ENCODE data around the gene FAM161A. TPM values are rescaled to one million over a fixed set of nuclear protein-coding genes. Genes with fewer than 3 reads are reported as not detected.
"Not testable (repeated sequence)": the region's sequence is repeated elsewhere in the genome, so short reads cannot be mapped to it uniquely, and the experiment has no call there.

Gene FAM161A
- total RNA-seq, 1 donor from 2014 or later, result 0.90 TPM

- DNase-seq (ENCODE audit: low read depth in 2 of 2), result no peak
Observed at GRCh38 chr2:61841286-61841685, 12.6 kb downstream of the FAM161A start.

- no peak for DNase-seq (ENCODE audit: low read depth in 2 of 2)
Observed at GRCh38 chr2:61834893-61835292, 19.0 kb downstream of the FAM161A start.

- DNase-seq (ENCODE audit: low read depth in 2 of 2), result no peak
Observed at GRCh38 chr2:61833971-61834370, 19.9 kb downstream of the FAM161A start.

- DNase-seq (ENCODE audit: low read depth in 2 of 2), result no peak
Observed at GRCh38 chr2:61832183-61832841, 21.5 kb downstream of the FAM161A start.

GRCh38 chr2:61822255-61822654 lies 31.6 kb downstream of the FAM161A start:
- DNase-seq (ENCODE audit: low read depth in 2 of 2), result no peak

- no peak for DNase-seq (ENCODE audit: low read depth in 2 of 2)
Observed at GRCh38 chr2:61816480-61817355, 37.1 kb downstream of the FAM161A start.

- no peak for DNase-seq (ENCODE audit: low read depth in 2 of 2)
Observed at GRCh38 chr2:61814539-61815160, 39.2 kb downstream of the FAM161A start.

GRCh38 chr2:61813314-61813713 lies 40.5 kb downstream of the FAM161A start:
- not testable (repeated sequence) for DNase-seq (ENCODE audit: low read depth in 2 of 2)

- no peak for DNase-seq (ENCODE audit: low read depth in 2 of 2)
Observed at GRCh38 chr2:61811821-61812220, 42.0 kb downstream of the FAM161A start.

GRCh38 chr2:61810203-61810602 lies 43.7 kb downstream of the FAM161A start:
- DNase-seq (ENCODE audit: low read depth in 2 of 2), result not testable (repeated sequence)

- DNase-seq (ENCODE audit: low read depth in 2 of 2), result not testable (repeated sequence)
Observed at GRCh38 chr2:61808693-61809092, 45.2 kb downstream of the FAM161A start.

- DNase-seq (ENCODE audit: low read depth in 2 of 2), result no peak
Observed at GRCh38 chr2:61807036-61807757, 46.7 kb downstream of the FAM161A start.

GRCh38 chr2:61802548-61802947 lies 51.3 kb downstream of the FAM161A start:
- DNase-seq (ENCODE audit: low read depth in 2 of 2), result no peak

- DNase-seq (ENCODE audit: low read depth in 2 of 2), result no peak
Observed at GRCh38 chr2:61799099-61799498, 54.8 kb downstream of the FAM161A start.

- DNase-seq (ENCODE audit: low read depth in 2 of 2), result not testable (repeated sequence)
Observed at GRCh38 chr2:61797446-61797845, 56.4 kb downstream of the FAM161A start.

GRCh38 chr2:61795408-61795807 lies 58.5 kb downstream of the FAM161A start:
- no peak for DNase-seq (ENCODE audit: low read depth in 2 of 2)

- peak; percentile 23 to 62 for DNase-seq (ENCODE audit: low read depth in 2 of 2)
Observed at GRCh38 chr2:61793389-61793836, 60.4 kb downstream of the FAM161A start.

- no peak for DNase-seq (ENCODE audit: low read depth in 2 of 2)
Observed at GRCh38 chr2:61792355-61792890, 61.4 kb downstream of the FAM161A start.

GRCh38 chr2:61789807-61790602 lies 63.9 kb downstream of the FAM161A start:
- DNase-seq (ENCODE audit: low read depth in 2 of 2), result no peak

GRCh38 chr2:61787941-61788563 lies 65.8 kb downstream of the FAM161A start:
- no peak for DNase-seq (ENCODE audit: low read depth in 2 of 2)
